H1 (cell line): Measurements from ENCODE around the gene NUBP2. TPM values are rescaled to one million over a fixed set of nuclear protein-coding genes. Genes with fewer than 3 reads are reported as not detected.

ENCODE experiments used
- CTCF ChIA-PET: fragments of 300-600 bp; sonication (Branson Sonifier 250); formaldehyde crosslinking; loops from one replicate; lab custom pipeline; 2021; ENCODE audit not compliant: partially characterized antibody; lab: Charles Lee
- POLR2A ChIA-PET: fragments of 300-600 bp; sonication (Branson Sonifier 250); formaldehyde crosslinking; loops from one replicate; lab custom pipeline; 2021; ENCODE audit warnings: inconsistent platforms; ENCODE audit not compliant: partially characterized antibody; lab: Charles Lee
- DNase-seq, 2 experiments: peaks; one replicate each; pipeline versions ENCODE4 v3.0.0 to v3.0.0-alpha.2; 2010 to 2022; ENCODE audit warnings: low spot score in 2 of 2, low read depth in 1 of 2, mixed read lengths in 1 of 2
- FAIRE-seq: peaks from 2 replicates; lab custom pipeline; 2011; peaks lifted over from hg19 to GRCh38; lab: Jason Lieb, UNC
- H2AFZ ChIP-seq: 2 replicates; pipeline ENCODE4 v1.8.1; 2012; ENCODE audit warnings: low read length, inconsistent platforms
- H2AK5ac ChIP-seq: 2 replicates; pipeline ENCODE4 v1.6.1; 2013; ENCODE audit warnings: low read depth, low read length
- H2BK120ac ChIP-seq: replicated peaks from 2 replicates; pipeline ENCODE3; 2013; ENCODE audit warnings: low read depth, low read length, inconsistent platforms
- H2BK12ac ChIP-seq: 2 replicates; pipeline ENCODE4 v1.6.1; 2013; ENCODE audit warnings: low read depth, low read length
- H2BK15ac ChIP-seq: 2 replicates; pipeline ENCODE4 v1.6.1; 2013; ENCODE audit warnings: low read length
- H2BK20ac ChIP-seq: 2 replicates; pipeline ENCODE4 v1.6.1; 2013; ENCODE audit warnings: low read length
- H2BK5ac ChIP-seq: 2 replicates; pipeline ENCODE4 v1.6.1; 2013; ENCODE audit warnings: low read depth, low read length
- H3K14ac ChIP-seq: 2 replicates; pipeline ENCODE4 v1.6.1; 2013; ENCODE audit warnings: inconsistent platforms; ENCODE audit not compliant: insufficient read length
- H3K18ac ChIP-seq: 2 replicates; pipeline ENCODE4 v1.6.1; 2013; ENCODE audit warnings: low read length; ENCODE audit errors: extremely low read depth
- H3K23ac ChIP-seq: 2 replicates; pipeline ENCODE4 v1.6.1; 2013; ENCODE audit warnings: inconsistent platforms; ENCODE audit not compliant: insufficient read length
- H3K23me2 ChIP-seq: 2 replicates; pipeline ENCODE4 v1.6.1; 2013; ENCODE audit warnings: low read depth, low read length
- H3K27ac ChIP-seq: 2 replicates; pipeline ENCODE4 v1.6.1; 2011; ENCODE audit warnings: low read depth, low read length, inconsistent platforms
- H3K27me3 ChIP-seq, 4 experiments: replicated peaks in 1 of 4; 1 replicate in 1 of 4; 2 replicates in 3 of 4; pipeline versions ENCODE4 v1.6.1 to v1.8.1; 2011 to 2013; ENCODE audit warnings: low read length in 3 of 4, mild to moderate bottlenecking in 3 of 4, inconsistent platforms in 2 of 4, mixed read lengths in 2 of 4, moderate library complexity in 1 of 4; ENCODE audit not compliant: control insufficient read depth in 3 of 4, insufficient read depth in 3 of 4; ENCODE audit errors: extremely low read depth in 1 of 4
- H3K36me3 ChIP-seq, 4 experiments: 2 replicates each; pipeline versions ENCODE4 v1.6.1 to v1.8.1; 2011 to 2013; ENCODE audit warnings: mild to moderate bottlenecking in 4 of 4, low read length in 3 of 4, moderate library complexity in 2 of 4, control low read depth in 1 of 4, inconsistent platforms in 1 of 4; ENCODE audit not compliant: insufficient read depth in 4 of 4, control insufficient read depth in 2 of 4
- H3K4ac ChIP-seq: replicated peaks from 2 replicates; pipeline ENCODE3; 2013; ENCODE audit warnings: low read length, low read depth, mixed read lengths, inconsistent platforms; ENCODE audit not compliant: insufficient read length
- H3K4me1 ChIP-seq, 4 experiments: replicated peaks in 1 of 4; 1 replicate in 1 of 4; 2 replicates in 3 of 4; pipeline versions ENCODE4 v1.6.1 to v1.8.1; 2011 to 2013; ENCODE audit warnings: low read length in 3 of 4, inconsistent platforms in 2 of 4, mixed read lengths in 1 of 4; ENCODE audit not compliant: insufficient read depth in 4 of 4, control insufficient read depth in 3 of 4
- H3K4me2 ChIP-seq, 2 experiments: 2 replicates each; pipeline versions ENCODE4 v1.6.1 to v1.8.1; 2011 to 2013; ENCODE audit warnings: low read depth in 2 of 2, low read length in 2 of 2, control low read depth in 1 of 2, inconsistent platforms in 1 of 2, mild to moderate bottlenecking in 1 of 2; ENCODE audit not compliant: insufficient read depth in 1 of 2
- H3K4me3 ChIP-seq, 4 experiments: fragments of 200-600, 300-600 bp in 1 of 4; sonication (generic), shearing (Covaris generic), sonication (Bioruptor Twin) in 1 of 4; 2 replicates each; pipeline versions ENCODE4 v1.5.1 to v1.8.1; 2011 to 2016; ENCODE audit warnings: low read length in 4 of 4, low read depth in 3 of 4, control low read depth in 2 of 4, inconsistent platforms in 2 of 4, mild to moderate bottlenecking in 2 of 4, mixed read lengths in 1 of 4, moderate library complexity in 1 of 4; ENCODE audit not compliant: insufficient read depth in 2 of 4; ENCODE audit errors: extremely low read depth in 1 of 4
- H3K56ac ChIP-seq: replicated peaks from 2 replicates; pipeline ENCODE3; 2013; ENCODE audit warnings: low read depth, mild to moderate bottlenecking, mixed read lengths, low read length, inconsistent platforms; ENCODE audit not compliant: insufficient read length
- H3K79me1 ChIP-seq: 2 replicates; pipeline ENCODE4 v1.6.1; 2013; ENCODE audit warnings: low read depth, low read length, control low read depth
- H3K79me2 ChIP-seq, 2 experiments: 2 replicates each; pipeline versions ENCODE4 v1.6.1 to v1.8.1; 2012 to 2013; ENCODE audit warnings: low read length in 2 of 2, mild to moderate bottlenecking in 2 of 2, inconsistent platforms in 1 of 2; ENCODE audit not compliant: insufficient read depth in 2 of 2, control insufficient read depth in 1 of 2
- H3K9ac ChIP-seq, 4 experiments: replicated peaks in 1 of 4; 1 replicate in 1 of 4; 2 replicates in 3 of 4; pipeline versions ENCODE4 v1.6.1 to v1.8.1; 2011 to 2013; ENCODE audit warnings: low read depth in 3 of 4, low read length in 3 of 4, control low read depth in 2 of 4, mild to moderate bottlenecking in 2 of 4, moderate library complexity in 2 of 4, inconsistent platforms in 1 of 4; ENCODE audit errors: extremely low read depth in 1 of 4
- H3K9me3 ChIP-seq, 2 experiments: 2 replicates each; pipeline versions ENCODE4 v1.6.1 to v1.8.1; 2012 to 2013; ENCODE audit warnings: mild to moderate bottlenecking in 2 of 2, moderate library complexity in 2 of 2, control low read depth in 1 of 2, inconsistent platforms in 1 of 2, low read depth in 1 of 2, low read length in 1 of 2, mixed read lengths in 1 of 2; ENCODE audit not compliant: insufficient read depth in 2 of 2
- H4K20me1 ChIP-seq, 2 experiments: replicated peaks in 1 of 2; 2 replicates each; pipeline versions ENCODE3 to v1.8.1; 2011 to 2013; ENCODE audit warnings: inconsistent platforms in 2 of 2, low read length in 2 of 2, mild to moderate bottlenecking in 1 of 2; ENCODE audit not compliant: insufficient read depth in 2 of 2, control insufficient read depth in 1 of 2
- H4K5ac ChIP-seq: 2 replicates; pipeline ENCODE4 v1.6.1; 2013; ENCODE audit warnings: low read length, low read depth, mixed read lengths, inconsistent platforms; ENCODE audit not compliant: insufficient read length
- H4K8ac ChIP-seq: 2 replicates; pipeline ENCODE4 v1.8.0; 2013; ENCODE audit warnings: mild to moderate bottlenecking, moderate library complexity, low read length, inconsistent platforms; ENCODE audit not compliant: insufficient read depth; ENCODE audit errors: extremely low read depth
- H4K91ac ChIP-seq: replicated peaks from 2 replicates; pipeline ENCODE3; 2013; ENCODE audit warnings: low read length, mixed read lengths, inconsistent platforms; ENCODE audit not compliant: insufficient read length
- ATF2 ChIP-seq: IDR thresholded peaks from 2 replicates; pipeline ENCODE4 v1.6.1; 2012; ENCODE audit warnings: low read length, inconsistent platforms
- CTBP2 ChIP-seq: IDR thresholded peaks from 2 replicates; pipeline ENCODE4 v1.7.0; 2011; ENCODE audit warnings: borderline replicate concordance, mild to moderate bottlenecking, moderate library complexity, mixed read lengths, low read length; ENCODE audit not compliant: insufficient read depth, insufficient read length
- NRF1 ChIP-seq: IDR thresholded peaks from 2 replicates; pipeline ENCODE4 v1.6.1; 2011; ENCODE audit warnings: mild to moderate bottlenecking, low read depth, low read length, improper control_type of control experiment
- RBBP5 ChIP-seq: IDR thresholded peaks from 2 replicates; pipeline ENCODE4 v1.7.1; 2012; ENCODE audit warnings: low read depth, mild to moderate bottlenecking, inconsistent platforms, low read length, moderate library complexity, borderline replicate concordance
- SP4 ChIP-seq: IDR thresholded peaks from 2 replicates; pipeline ENCODE4 v1.6.1; 2012; ENCODE audit warnings: low read length, inconsistent platforms
- SUZ12 ChIP-seq: fragments of 200-600 bp; sonication (generic); IDR thresholded peaks from 2 replicates; pipeline ENCODE4 v1.6.1; 2012; ENCODE audit warnings: mild to moderate bottlenecking, inconsistent platforms, low read length, moderate library complexity, mixed read lengths
- USF2 ChIP-seq: IDR thresholded peaks from 2 replicates; pipeline ENCODE4 v1.6.1; 2011; ENCODE audit warnings: low read length, improper control_type of control experiment
- WGBS, 2 experiments: shearing (Covaris generic) in 1 of 2; methylation state at CpG; one replicate each; pipeline versions ENCODE4 v1.1.6 to v1.1.7; 2013 to 2015; ENCODE audit warnings: low lambda C conversion rate in 2 of 2, mixed read lengths in 2 of 2, inconsistent platforms in 1 of 2, low coverage in 1 of 2, missing lambda C conversion rate in 1 of 2; ENCODE audit not compliant: insufficient replicate concordance in 2 of 2, insufficient coverage in 1 of 2, insufficient read length in 1 of 2; ENCODE audit errors: extremely low coverage in 1 of 2, missing lambda C conversion rate in 1 of 2; 5-methylcytosine and 5-hydroxymethylcytosine counted together
- polyA plus RNA-seq, 7 experiments: library from polyadenylated mRNA; depleted of rRNA in 3 of 7; stranded (reverse) in 5 of 7; unstranded in 2 of 7; fragments of >200 nt in 5 of 7; fragments of 200-250 nt in 2 of 7; gene quantifications; 1 replicate in 5 of 7; 2 replicates in 1 of 7; 4 replicates in 1 of 7; pipeline versions ENCODE4 v1.2.1 to v1.2.3, GENCODE V29; 2011 to 2013; ENCODE audit warnings: missing spikeins in 2 of 7, mixed read lengths in 2 of 7
- total RNA-seq: library from RNA; stranded (reverse); fragmentation: NEBNext Ultra II Directional; extraction: Animal tissue kit (Norgen Biotek cat#: 25700); gene quantifications from 2 replicates; pipeline ENCODE4 v1.2.1, GENCODE V29; 2021

NUBP2 gene
- total and polyA plus RNA-seq, 2 of the 8 experiments (the other 6 are each of a cell fraction or from before 2014, with no cell fraction given): 70.3 to 96.9 TPM

- no peak overlapping the region for H3K18ac ChIP-seq
- TF ChIP-seq ATF2: no peak
- TF ChIP-seq USF2: no peak
- no peak for TF ChIP-seq RBBP5
- no peak for TF ChIP-seq SUZ12
- TF ChIP-seq NRF1: no peak
- no peak for TF ChIP-seq CTBP2
- no peak for TF ChIP-seq SP4
These were observed 48.7 kb downstream of the NUBP2 start for GRCh38 chr16:1831186-1832075.

More at GRCh38 chr16:1831186-1832075, 48.7 kb downstream of the NUBP2 start:
- Histone ChIP-seq H4K91ac (no peak overlapping the region), H3K27me3 (no peaks in the 10 kb centered on the region; a peak in 1 of 7 replicates), H3K79me2 (peaks cover 0 to 20% of the 10 kb centered on the region in 2 experiments; a peak in 2 of 4 replicates), H3K4ac (no peak overlapping the region), H3K4me2 (no peak overlapping the region), H3K36me3 (no peaks in the 10 kb centered on the region), H3K23me2 (no peaks in the 10 kb centered on the region; the same call in 1 of the 2 replicates), H4K20me1 (peaks cover 0 to 2% of the 10 kb centered on the region in 2 experiments), H2BK12ac (no peak overlapping the region), H3K79me1 (peaks cover 6% of the 10 kb centered on the region), H3K56ac (no peak overlapping the region), H2BK15ac (no peak overlapping the region), H2BK5ac (no peak overlapping the region), H3K27ac (no peak overlapping the region), H3K4me1 (peaks cover 0 to 4% (median 0%) of the 10 kb centered on the region in 4 experiments; a peak in 3 of 7 replicates), H3K9ac (no peak overlapping the region), H3K4me3 (no peak overlapping the region), H4K5ac (no peak overlapping the region), H3K23ac (no peak overlapping the region), H3K9me3 (no peaks in the 10 kb centered on the region), H2AK5ac (no peak overlapping the region), H2BK20ac (no peak overlapping the region), H2BK120ac (no peak overlapping the region), H2AFZ (no peak overlapping the region), H4K8ac (no peak overlapping the region), H3K14ac (no peak overlapping the region)
- POLR2A ChIA-PET: no interaction called here
- 83% methylated on average over 19 of the region's 19 CpGs; no CpG with 5 or more reads in 1 of the 2 experiments for WGBS, 2 experiments
- CTCF ChIA-PET: interaction anchor here (0.6 to 1.6 kb wide), 3 partner anchors 10 to 121 kb away, joined by 3 read pairs; partner anchors contain the start of genes NUBP2 and SPSB3
- FAIRE-seq (no peak), DNase-seq (no peak)
